ENCODE data around the gene NTM.
"Not testable (repeated sequence)": the region's sequence is repeated elsewhere in the genome, so short reads cannot be mapped to it uniquely, and the experiment has no call there.

Gene NTM

GRCh38 chr11:132315696-132316095 is 945.3 kb downstream of the NTM start:
- DNase-seq = no peak

DNA sequence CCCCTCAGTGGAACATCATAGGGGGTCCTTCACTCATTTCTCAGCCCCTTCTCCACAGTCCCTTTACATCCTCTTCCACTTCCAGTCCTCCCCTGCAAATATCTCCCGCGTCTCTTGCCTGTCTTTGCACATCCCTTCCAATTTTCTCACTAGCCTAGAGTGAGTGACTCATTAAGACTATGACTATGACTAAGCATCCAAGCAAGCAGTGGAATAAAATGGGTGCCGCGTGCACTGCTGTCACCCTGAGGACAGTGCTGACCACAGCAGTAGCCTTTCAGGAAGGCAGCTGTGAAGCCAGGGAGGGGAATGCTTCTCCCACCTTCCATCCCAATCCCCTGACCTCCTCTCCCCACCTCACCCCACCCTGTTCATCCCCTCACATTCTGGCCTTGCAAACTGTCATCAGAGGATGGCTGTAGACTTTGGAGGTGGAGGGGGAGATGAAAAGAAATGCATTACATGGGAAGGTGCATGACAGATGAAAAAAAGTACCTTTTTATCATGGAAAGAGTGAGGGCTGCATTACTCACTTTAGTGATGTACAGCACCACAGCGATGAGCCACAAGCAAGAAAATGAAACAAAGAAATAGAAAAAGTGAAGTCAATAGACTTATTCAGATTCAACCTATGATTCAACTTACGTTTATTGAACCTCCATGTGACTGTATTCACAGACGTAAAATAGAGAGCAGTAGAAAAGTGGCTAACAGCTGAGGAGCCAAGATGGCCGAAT is 948.2 kb downstream of the NTM start:
- DNase-seq = no peak

- not testable (repeated sequence) for DNase-seq
These were observed 949.0 kb downstream of the NTM start for GRCh38 chr11:132319419-132319818.

DNA sequence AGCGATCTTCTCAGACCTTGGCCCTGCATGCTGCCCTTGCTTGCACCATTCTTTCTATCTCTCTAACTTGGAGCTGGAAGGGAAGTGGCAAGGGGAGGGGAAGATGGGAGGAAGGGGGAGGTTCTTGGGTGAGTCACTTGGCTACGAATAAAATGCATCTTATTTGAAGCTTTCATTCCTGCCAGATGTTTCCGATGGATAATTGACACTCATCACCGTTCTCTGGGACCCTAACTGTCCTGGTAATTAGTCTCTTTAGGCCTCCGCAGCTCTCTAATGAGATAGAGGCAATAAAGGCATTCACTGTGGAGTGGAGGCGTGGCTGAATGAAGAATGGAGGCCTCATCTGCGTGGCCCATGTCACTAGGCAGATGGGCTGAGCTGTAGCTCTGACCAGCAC is 960.1 kb downstream of the NTM start:
- DNase-seq = no peak

DNA sequence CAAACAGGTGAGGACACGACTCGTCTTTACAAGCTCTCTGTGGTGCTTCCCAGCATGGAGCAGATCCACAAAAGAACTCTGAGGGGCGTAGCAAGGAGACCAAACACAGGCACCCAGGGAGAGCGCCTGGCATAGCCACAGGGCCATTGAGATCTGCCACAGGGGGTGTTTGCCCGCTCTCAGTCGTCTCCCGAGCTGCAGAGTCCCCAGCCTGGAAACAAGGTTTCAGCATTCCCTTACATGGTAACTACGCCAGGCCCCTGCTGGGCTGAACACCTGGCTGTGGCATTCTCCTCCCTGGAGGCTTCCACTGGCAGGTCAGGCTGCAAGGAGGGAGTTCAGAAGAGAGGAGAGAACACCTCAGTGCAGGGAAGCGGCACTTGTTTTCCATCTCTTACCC is 962.1 kb downstream of the NTM start:
- no peak for DNase-seq

GRCh38 chr11:132334769-132335280 is 964.4 kb downstream of the NTM start:
- no peak for DNase-seq

DNA sequence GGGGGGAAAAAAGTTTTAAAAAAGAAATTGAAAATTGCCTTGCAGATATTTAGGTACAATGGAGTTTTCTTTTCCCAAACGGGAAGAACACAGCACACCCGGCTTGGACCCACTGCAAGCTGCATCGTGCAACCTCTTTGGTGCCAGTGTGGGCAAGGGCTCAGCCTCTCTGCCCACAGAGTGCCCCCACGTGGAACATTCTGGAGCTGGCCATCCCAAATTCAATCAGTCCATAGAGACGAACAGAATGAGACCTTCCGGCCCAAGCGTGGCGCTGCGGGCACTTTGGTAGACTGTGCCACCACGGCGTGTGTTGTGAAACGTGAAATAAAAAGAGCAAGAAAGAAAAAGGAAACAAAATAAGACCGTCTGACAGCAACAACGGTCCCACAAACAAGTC is 964.9 kb downstream of the NTM start:
- no peak for DNase-seq

DNA sequence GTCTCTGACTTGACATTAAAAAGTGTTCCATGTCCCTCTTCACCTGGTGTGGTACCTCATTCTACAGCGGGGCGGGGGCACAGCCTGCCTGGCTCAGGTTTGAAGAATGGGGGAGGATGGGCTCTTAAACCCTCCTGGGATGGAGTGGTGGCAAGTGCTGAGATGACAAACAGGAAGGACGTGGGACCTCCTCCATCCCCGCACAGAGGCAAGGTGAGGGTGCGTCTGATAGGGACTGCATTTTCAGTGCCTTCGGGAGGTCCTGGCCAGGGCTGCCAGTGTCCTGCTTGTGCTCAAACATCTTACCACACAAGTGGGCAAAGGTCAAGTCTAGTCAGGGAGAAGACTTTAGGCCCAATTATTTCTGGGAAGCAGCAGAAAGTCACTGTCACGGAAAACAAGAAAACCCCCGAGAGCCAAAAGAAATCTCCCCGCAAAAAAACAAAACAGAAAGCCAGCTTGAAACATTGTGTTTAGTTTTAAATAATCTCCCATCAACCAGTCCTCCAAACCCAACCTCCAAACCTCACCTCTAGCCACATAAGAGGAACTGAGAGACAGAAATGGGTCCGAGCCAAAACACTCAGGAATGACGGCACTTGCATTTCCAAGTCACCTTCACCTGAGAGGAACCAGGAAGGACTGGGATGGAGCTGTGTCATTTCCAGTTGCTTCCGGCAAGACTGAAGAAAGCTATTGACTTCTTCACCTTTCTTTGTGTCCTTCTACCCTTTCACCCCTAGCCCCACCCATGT is 966.5 kb downstream of the NTM start:
- no peak for DNase-seq

DNA sequence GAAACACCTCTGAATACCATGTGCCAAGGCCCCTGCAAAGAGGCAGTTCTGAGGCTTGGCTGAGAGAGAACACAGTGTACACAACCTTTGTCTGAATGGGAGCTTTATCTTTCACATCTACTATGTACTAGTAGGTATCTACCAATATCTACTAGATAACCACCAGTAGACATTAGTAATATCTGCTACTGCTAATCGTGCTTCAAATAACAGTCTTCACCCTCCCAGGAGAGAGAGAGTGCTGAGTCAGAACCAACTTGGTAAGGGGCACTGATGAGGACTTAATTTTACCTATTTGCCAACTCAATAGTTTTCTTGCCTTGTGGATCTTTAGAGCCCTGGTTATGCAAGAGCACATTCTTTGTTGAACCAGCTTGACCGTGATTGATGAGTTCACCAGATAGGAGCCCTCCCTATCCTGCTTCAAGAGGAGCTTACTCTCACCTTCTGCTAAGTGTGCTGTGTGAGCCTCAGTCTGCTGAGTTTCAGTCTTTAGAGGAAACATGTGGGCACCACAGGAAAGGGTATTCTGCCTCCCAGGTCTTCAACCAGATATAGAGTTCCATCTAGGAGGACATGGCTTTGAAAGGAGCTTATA is 967.5 kb downstream of the NTM start:
- no peak for DNase-seq

DNA sequence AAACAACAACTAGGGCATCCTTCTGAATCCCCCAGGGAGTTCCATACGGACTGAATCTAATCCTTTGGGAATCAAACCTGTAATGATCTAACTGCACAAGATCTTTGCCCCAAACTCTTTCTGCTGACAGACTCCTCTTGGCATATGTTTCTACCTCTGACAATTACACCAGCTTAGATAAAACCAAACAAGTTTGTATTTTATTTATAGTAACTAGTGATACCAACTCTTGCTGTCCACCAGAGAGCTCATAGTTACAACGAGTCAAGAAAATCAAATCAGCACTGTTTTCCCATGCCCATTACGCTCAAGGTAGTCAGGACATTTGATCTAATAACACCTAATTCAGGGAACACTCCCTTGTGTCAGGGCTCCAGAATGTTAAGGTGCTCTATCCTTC is 972.0 kb downstream of the NTM start:
- no peak for DNase-seq

DNA sequence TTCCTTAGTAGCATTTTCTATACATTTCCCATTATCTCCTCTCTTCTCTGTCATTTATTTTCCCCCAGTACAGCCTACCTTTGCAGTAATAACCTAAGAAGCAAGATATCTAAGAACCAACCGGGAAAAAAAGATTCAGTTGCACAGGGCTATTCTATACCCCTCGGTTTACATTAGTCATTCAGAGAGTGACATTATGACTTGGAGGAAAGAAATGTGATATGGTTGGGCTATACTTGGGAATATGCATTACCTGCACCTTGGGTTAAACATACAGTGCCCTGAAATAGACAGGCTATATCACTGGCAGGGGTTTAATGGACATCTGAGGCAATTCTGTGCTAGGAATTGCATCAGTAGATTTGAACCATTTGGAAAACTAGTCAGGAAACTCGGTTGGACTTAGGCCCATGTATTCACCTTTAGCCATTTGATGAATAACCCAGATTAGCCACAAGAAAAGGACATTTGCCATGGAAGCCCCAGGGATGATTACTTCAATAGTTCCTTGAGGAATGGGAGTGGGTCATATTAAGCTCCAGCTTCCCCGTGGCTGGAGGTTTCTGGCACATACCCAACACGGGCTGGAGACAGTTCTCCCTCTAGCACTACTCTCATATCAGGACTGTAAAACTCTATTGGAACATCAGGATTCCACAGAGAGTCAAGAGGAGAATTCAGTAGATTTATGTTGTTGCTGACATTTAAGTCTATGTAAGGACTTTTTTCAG is 973.2 kb downstream of the NTM start:
- DNase-seq = no peak

DNA sequence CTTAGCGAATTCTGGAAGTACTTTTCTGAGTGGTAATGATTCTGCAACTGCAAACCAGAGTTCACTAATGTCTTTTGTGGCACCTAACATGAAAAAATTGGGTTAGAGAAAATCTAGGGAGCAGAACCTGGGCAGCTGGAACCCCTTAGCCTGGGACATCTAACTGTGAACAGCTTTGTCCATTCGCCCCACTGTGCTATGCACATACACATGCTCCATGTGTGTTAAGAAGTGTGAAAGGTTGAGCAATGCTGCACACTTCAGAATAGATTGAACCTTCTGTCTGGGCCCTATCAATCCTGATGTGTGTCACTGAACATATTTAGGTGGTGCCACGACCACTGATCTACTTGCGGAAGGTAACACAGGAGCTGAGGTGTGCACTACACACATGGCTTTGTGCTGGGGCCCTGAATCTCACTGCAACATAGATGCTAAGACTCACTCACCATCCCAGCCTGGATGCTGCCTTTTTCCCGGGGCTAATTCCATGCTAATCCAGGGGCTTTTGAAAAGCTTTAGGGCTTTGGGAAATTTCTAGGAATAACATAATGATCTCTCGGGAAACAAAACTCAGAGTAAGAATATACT is 976.2 kb downstream of the NTM start:
- no peak for DNase-seq

DNA sequence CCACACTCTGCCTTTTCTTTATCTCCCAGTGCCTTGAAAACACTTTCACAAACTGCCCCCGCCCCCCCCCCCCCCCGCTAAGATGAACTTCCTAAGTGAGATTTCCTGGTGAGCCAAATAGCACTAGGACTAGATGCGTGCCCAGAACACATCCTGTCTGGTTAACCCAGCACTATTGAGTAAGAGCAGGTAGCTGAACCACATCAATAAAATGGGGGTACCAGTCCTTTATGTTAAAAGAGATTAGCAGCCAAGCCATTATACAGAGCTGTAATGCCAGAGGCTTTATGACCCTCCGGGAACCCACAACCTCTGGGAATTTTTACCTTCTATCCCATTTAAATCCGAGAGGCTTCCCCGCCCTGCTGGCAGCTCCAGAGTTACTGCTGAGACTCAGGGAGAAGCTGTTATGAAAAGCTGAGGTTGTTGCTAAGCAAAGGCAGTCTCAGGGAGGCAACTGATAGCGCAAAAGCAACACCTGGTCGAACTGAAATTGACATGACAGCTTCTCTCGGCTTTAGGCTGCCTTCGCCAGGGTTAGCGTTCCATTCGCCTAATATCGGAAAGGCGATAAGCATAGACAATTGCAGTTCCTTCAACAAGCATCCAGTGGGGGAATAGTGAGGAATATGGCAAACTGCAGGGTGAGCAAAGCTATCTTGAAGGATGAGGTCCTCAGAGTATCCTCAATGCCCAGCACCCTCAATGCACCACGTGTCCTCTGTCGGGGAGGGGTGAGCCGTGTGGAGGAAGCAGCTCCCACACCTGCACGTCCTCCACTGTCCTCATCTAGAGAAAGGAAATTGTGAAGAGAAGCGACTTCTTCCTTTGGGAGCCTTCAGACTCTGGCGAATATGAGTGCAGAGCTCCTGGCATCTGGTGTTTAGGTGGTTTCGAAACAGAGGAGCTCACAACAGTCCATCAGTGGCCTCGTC is 977.0 kb downstream of the NTM start:
- DNase-seq = no peak

GRCh38 chr11:132349811-132350733 is 979.7 kb downstream of the NTM start:
- no peak for DNase-seq

DNA sequence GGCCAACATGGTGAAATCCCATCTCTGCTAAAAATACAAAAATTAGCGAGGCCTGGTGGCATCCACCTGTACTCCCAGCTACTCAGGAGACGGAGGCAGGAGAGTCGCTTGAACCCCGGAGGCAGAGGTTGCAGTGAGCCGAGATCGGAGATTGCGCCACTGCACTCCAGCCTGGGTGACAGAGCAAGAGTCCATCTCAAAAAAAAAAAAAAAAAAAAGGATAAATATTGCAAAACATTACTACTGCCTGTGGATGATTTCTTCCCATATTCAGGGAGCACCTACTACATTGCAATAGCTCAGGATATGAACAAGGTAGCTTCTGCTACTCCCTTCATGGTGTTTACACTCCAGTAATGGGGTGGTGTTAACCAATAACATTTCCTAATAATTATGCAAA is 980.6 kb downstream of the NTM start:
- no peak for DNase-seq

DNA sequence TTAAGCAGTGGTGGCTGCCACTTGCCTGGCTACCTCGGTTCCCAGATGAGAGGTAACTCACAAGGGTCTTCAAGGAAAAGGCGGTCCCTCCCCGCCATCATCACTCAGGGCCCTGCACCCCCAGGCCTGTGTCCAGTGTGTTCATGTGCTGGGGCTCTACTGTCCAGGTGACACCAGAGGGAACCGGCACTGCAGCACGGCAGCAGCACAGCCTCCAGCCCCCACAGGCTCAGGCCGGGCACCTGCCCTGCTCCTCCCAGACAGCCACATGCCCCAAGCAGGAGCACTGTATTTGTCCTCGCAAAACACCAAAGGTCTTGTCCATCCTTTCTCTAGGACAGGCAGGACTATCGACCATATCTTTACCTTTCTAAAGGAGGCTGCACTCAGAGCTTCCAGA is 982.1 kb downstream of the NTM start:
- DNase-seq = no peak

- DNase-seq = no peak
These were observed 982.8 kb downstream of the NTM start for GRCh38 chr11:132353255-132353654.

- DNase-seq = no peak
These were observed 987.6 kb downstream of the NTM start for GRCh38 chr11:132357811-132358572.

GRCh38 chr11:132358573-132358953 is 988.1 kb downstream of the NTM start:
- DNase-seq = no peak

All from NCI-H446 (cell line).